Testis (tissue), 3 donors: ENCODE measurements around the gene ASB2. TPM values are rescaled to one million over a fixed set of nuclear protein-coding genes. Genes with fewer than 3 reads are reported as not detected.

Experiments
- DNase-seq: peaks from one replicate; pipeline ENCODE4 v3.0.0-alpha.2; 2019
- H3K27ac ChIP-seq, 2 donors: fragments of 200-600 bp; sonication (generic); one replicate each; pipeline ENCODE4 v1.5.1; 2019
- H3K27me3 ChIP-seq: fragments of 200-600 bp; sonication (generic); one replicate; pipeline ENCODE4 v1.5.1; 2019
- H3K36me3 ChIP-seq: fragments of 200-600 bp; sonication (generic); one replicate; pipeline ENCODE4 v1.5.1; 2017; ENCODE audit warnings: low read depth; ENCODE audit errors: missing control alignments
- H3K4me1 ChIP-seq: fragments of 200-600 bp; sonication (generic); one replicate; pipeline ENCODE4 v1.5.1; 2019
- H3K4me3 ChIP-seq, 2 donors: fragments of 200-600 bp; sonication (generic); one replicate each; pipeline ENCODE4 v1.5.1; 2017 to 2019
- H3K9me3 ChIP-seq: fragments of 200-600 bp; sonication (generic); one replicate; pipeline ENCODE4 v1.5.1; 2017
- CTCF ChIP-seq, 3 experiments: fragments of 450-650 bp in 2 of 3; fragments of 200-600 bp in 1 of 3; sonication (generic) in 1 of 3; IDR thresholded peaks; one replicate each; pipeline ENCODE4 v1.5.1; 2016 to 2019; ENCODE audit warnings: antibody characterized with exemption in 3 of 3, mild to moderate bottlenecking in 2 of 3, moderate library complexity in 1 of 3
- POLR2A ChIP-seq: fragments of 450-650 bp; IDR thresholded peaks from one replicate; pipeline ENCODE4 v1.6.1; 2017; ENCODE audit warnings: antibody characterized with exemption, mild to moderate bottlenecking, moderate library complexity
- WGBS, 2 donors: methylation state at CpG; one replicate each; pipeline ENCODE4 v1.1.5; 2018; 5-methylcytosine and 5-hydroxymethylcytosine counted together
- intact Hi-C: fragments of 100-400 bp; cut with DNase I; formaldehyde crosslinking; loops from one replicate; pipeline ENCODE4 v1.15.1; 2023; ENCODE audit warnings: low total_unique reads
- polyA plus RNA-seq: library from polyadenylated mRNA; stranded (reverse); fragments of 350-450 nt; fragmentation: Illumina TruSeq; extraction: RNeasy Lipid Tissue Mini Kit (QIAGEN cat#74804); gene quantifications from one replicate; pipeline ENCODE4 v1.2.3, GENCODE V29; 2014; ENCODE audit warnings: low read depth, low replicate concordance; ENCODE audit not compliant: insufficient read depth
- total RNA-seq, 2 donors: library from RNA; depleted of rRNA; stranded (reverse); fragments of >200 nt; gene quantifications; one replicate each; pipeline ENCODE4 v1.2.3, GENCODE V29; 2016

Gene ASB2
- total and polyA plus RNA-seq, 3 donors from 2014 or later, result 3.5 to 4.3 (median 3.7) TPM

DNA sequence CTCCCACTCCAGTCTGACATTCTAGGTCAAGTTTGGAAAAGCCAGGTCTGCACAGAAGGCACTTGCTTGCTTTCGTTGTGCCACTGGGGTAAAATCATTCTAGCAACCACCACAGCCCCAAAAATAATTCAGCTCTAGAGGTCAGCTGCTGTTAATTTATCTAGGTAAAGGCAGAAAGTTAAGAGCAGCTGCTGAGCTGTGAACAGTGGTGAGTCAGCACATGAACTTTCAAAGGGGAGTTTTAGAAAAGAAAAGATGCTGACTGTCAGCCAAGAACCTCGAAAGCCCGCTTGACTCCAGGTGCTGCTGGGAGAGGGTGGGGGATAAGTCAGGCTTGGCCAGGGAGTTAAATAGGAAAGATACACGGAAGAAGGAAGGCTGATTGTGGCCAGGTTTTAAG lies 33.4 kb upstream of the ASB2 start:
- intact Hi-C loops, result no loop called here

GRCh38 chr14:94008234-94008633 lies 31.9 kb upstream of the ASB2 start:
- no peak for DNase-seq
- no peak overlapping the region for H3K27ac ChIP-seq
- no peak for TF ChIP-seq POLR2A
- no peak for TF ChIP-seq CTCF (IDR thresholded peaks at IDR 0.05)
- no peaks in the 10 kb centered on the region for H3K27me3 ChIP-seq
- H3K4me3 ChIP-seq, result no peak overlapping the region
- WGBS, 2 donors, result 77 to 95% methylated on average over 3 of the region's 3 CpGs
- H3K36me3 ChIP-seq, result no peaks in the 10 kb centered on the region
- no peaks in the 10 kb centered on the region for H3K4me1 ChIP-seq
- H3K9me3 ChIP-seq, result no peaks in the 10 kb centered on the region
- intact Hi-C loops, result no loop called here

More for the DNA sequence above, 33.4 kb upstream of the ASB2 start:
- Histone ChIP-seq H3K27ac (no peak overlapping the region), H3K27me3 (no peaks in the 10 kb centered on the region), H3K4me1 (no peaks in the 10 kb centered on the region), H3K4me3 (no peak overlapping the region), H3K36me3 (no peaks in the 10 kb centered on the region), H3K9me3 (no peaks in the 10 kb centered on the region)
- TF ChIP-seq POLR2A (no peak), CTCF (IDR thresholded peaks at IDR 0.05) (no peak)
- 25 to 44% methylated on average over 4 of the region's 4 CpGs for WGBS, 2 donors
- DNase-seq, result no peak

GRCh38 chr14:94005324-94006073 lies 29.1 kb upstream of the ASB2 start:
- Histone ChIP-seq H3K27me3 (no peaks in the 10 kb centered on the region), H3K4me3 (no peak overlapping the region), H3K27ac (no peak overlapping the region), H3K4me1 (peaks cover 9% of the 10 kb centered on the region), H3K36me3 (no peaks in the 10 kb centered on the region), H3K9me3 (no peaks in the 10 kb centered on the region)
- DNase-seq, result no peak
- TF ChIP-seq CTCF (IDR thresholded peaks at IDR 0.05), result peak in 1 of 3 experiments; percentile 23
- no peak for TF ChIP-seq POLR2A
- intact Hi-C loops, result no loop called here
- 68 to 72% methylated on average over 14 of the region's 14 CpGs for whole genome bisulfite sequencing, 2 donors

GRCh38 chr14:94004015-94004414 lies 27.6 kb upstream of the ASB2 start:
- peaks cover 9% of the 10 kb centered on the region for H3K4me1 ChIP-seq
- no peak for DNase-seq
- H3K9me3 ChIP-seq, result no peaks in the 10 kb centered on the region
- intact Hi-C loops, result loop anchor here (5.0 kb wide), 1 partner anchor 67 kb away; no protein-coding TSS in a partner anchor
- no peak overlapping the region for H3K4me3 ChIP-seq
- H3K27me3 ChIP-seq, result no peaks in the 10 kb centered on the region
- no peak overlapping the region for H3K27ac ChIP-seq
- 44 to 65% methylated on average over 6 to 8 of the region's 8 CpGs for WGBS, 2 donors
- no peaks in the 10 kb centered on the region for H3K36me3 ChIP-seq
- TF ChIP-seq POLR2A, result no peak

GRCh38 chr14:94003397-94003796 lies 27.0 kb upstream of the ASB2 start:
- no peak overlapping the region for H3K27ac ChIP-seq
- H3K4me3 ChIP-seq, result no peak overlapping the region
- TF ChIP-seq CTCF (IDR thresholded peaks at IDR 0.05) (no peak), POLR2A (no peak)
- peaks cover 9% of the 10 kb centered on the region for H3K4me1 ChIP-seq
- H3K36me3 ChIP-seq, result no peaks in the 10 kb centered on the region
- no peaks in the 10 kb centered on the region for H3K27me3 ChIP-seq
- DNase-seq, result no peak
- no peaks in the 10 kb centered on the region for H3K9me3 ChIP-seq
- WGBS, 2 donors, result 71 to 90% methylated on average over 4 of the region's 4 CpGs
- intact Hi-C loops, result loop anchor here (5.0 kb wide), 1 partner anchor 66 kb away; no protein-coding TSS in a partner anchor
